ENCODE results near the gene HOXC9. TPM values are rescaled to one million over a fixed set of nuclear protein-coding genes. Genes with fewer than 3 reads are reported as not detected.

HOXC9 gene
- total and polyA plus RNA-seq, 9 of the 15 experiments (the other 6 are each of a cell fraction or from before 2014, with no cell fraction given) = 1.1 to 10.5 (median 9.3) TPM

GRCh38 chr12:53994009-53994263 lies 6.0 kb upstream of the HOXC9 start:
- TF ChIP-seq TEAD1 (CRISPR knock-in tag; IDR thresholded peaks at IDR 0.05) = no peak
- TF ChIP-seq PHF20 (IDR thresholded peaks at IDR 0.05; ENCODE audit: partially characterized antibody) = no peak
- TF ChIP-seq RCOR1 (IDR thresholded peaks at IDR 0.05; ENCODE audit: borderline replicate concordance in 1 of 2, low read depth in 2 of 2, low read length in 2 of 2) = no peak
- no peak for TF ChIP-seq ZNF408 (CRISPR knock-in tag; IDR thresholded peaks at IDR 0.05; ENCODE audit: low read depth)
- TF ChIP-seq U2AF1 (optimal IDR thresholded peaks at IDR 0.05; ENCODE audit: low read depth, low read length) = peak; percentile 20
- in situ Hi-C loops (cut with MboI) (no loop called here), intact Hi-C loops (cut with micrococcal nuclease) (no loop called here)
- CTCF ChIA-PET (ENCODE audit: low intra/inter-chr PET ratio) = no interaction called here
- Histone ChIP-seq H3K27me3 (ENCODE audit: control insufficient read depth in 2 of 2, insufficient read depth in 2 of 2, low read length in 2 of 2) (peaks cover 0 to 10% of the 10 kb centered on the region in 2 experiments; a peak in 2 of 5 replicates), H3K27ac (ENCODE audit: extremely low read depth, low read depth, low read length) (no peak overlapping the region), H3K9me1 (ENCODE audit: control insufficient read depth, insufficient read depth, low read length) (no peaks in the 10 kb centered on the region), H3K4me3 (no peak overlapping the region), H2AFZ (ENCODE audit: low read depth, low read length) (peak overlapping the region; percentile 93; the same call in 1 of the 2 replicates), H3K79me2 (ENCODE audit: control insufficient read depth, insufficient read depth, low read length) (peaks cover 26% of the 10 kb centered on the region), H4K20me1 (replicated peaks; ENCODE audit: control insufficient read depth, insufficient read depth, low read length) (no peaks in the 10 kb centered on the region), H3K9me3 (replicated peaks; ENCODE audit: control insufficient read depth, insufficient read depth, low read depth, low read length) (no peaks in the 10 kb centered on the region), H3K4me1 (replicated peaks in 1 of 2; ENCODE audit: control insufficient read depth in 2 of 2, insufficient read depth in 2 of 2, low read length in 2 of 2) (peaks cover 41 to 65% of the 10 kb centered on the region in 2 experiments), H3K36me3 (ENCODE audit: control insufficient read depth, insufficient read depth, low read length) (no peaks in the 10 kb centered on the region), H3K4me2 (ENCODE audit: insufficient read depth, low read length) (peak overlapping the region; percentile 92; the same call in 1 of the 2 replicates), H3K9ac (ENCODE audit: insufficient read depth in 1 of 2, low read depth in 2 of 2, low read length in 2 of 2) (peak overlapping the region in 1 of 2 experiments; percentile 96; a peak in 2 of 4 replicates)
- no TSS peak for BruUV-seq (replicated peaks)
- no peak for ATAC-seq
- 81% methylated on average over 11 of the region's 19 CpGs for WGBS (ENCODE audit: insufficient coverage, low coverage, missing lambda C conversion rate)
- DNase-seq (ENCODE audit: extremely low read depth in 1 of 4, low spot score in 3 of 4) = no peak
- POLR2A ChIA-PET = interaction anchor here (1.0 to 1.2 kb wide), 2 partner anchors 25 to 214 kb away, joined by 4 read pairs; no protein-coding TSS in a partner anchor
- FAIRE-seq = no peak
